Measurements from ENCODE around the gene SSNA1.

DNA sequence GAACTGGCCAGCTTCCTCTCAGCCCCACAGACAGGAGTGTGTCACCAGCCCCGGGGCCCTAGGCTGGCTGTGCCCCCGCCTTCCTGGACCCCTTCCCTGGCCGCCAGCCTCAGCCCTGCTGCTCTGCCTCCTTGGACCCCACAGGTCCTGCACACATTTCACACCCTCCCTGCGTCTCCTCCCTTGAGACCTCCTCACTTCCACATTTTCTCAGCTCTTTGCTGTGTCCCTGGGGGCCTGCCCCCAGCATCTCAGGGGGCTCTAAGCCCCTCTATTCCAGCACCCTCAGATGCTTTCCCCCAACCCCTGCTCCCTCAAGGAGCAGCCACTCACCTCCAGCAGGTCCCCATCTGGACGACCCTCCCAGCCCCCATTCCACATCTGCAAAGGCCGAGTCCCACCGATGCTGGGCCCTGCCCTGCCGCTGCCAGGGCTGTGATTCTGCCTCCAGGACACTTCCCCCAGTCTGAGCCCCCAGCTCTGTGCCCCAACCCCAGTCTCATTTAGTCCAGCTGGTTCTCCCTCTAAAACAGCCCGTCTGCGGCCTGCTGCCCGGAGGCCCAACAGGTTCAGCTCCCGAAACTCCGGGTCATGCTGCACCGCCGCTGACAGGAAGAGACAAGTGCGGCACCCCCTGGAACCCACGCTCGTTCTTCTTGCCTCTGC is 46.4 kb downstream of the SSNA1 start:
- TF ChIP-seq CTCF (IDR thresholded peaks at IDR 0.05; ENCODE audit: poor library complexity) (no peak), EZH2 (IDR thresholded peaks at IDR 0.05; ENCODE audit: borderline replicate concordance) (no peak), EZH2phosphoT487 (IDR thresholded peaks at IDR 0.05; ENCODE audit: low read depth, severe bottlenecking, unreplicated experiment) (no peak)

Data from hepatocyte (in vitro differentiated cells).